ENCODE measurements around the gene CD38. TPM values are rescaled to one million over a fixed set of nuclear protein-coding genes. Genes with fewer than 3 reads are reported as not detected.

The CD38 gene
- total RNA-seq, 1 donor from 2014 or later = 1.0 TPM

- no peak overlapping the region for H3K9ac ChIP-seq (ENCODE audit: low read length)
- no peak for TF ChIP-seq EZH2 (IDR thresholded peaks at IDR 0.05; ENCODE audit: insufficient read depth, low read length)
- no peak for TF ChIP-seq CTCF (IDR thresholded peaks at IDR 0.05; ENCODE audit: insufficient read depth, low read depth, low read length)
- Mint-ChIP-seq H3K27ac (ENCODE audit: unreplicated experiment) (no peak overlapping the region), H3K36me3 (ENCODE audit: low read depth, unreplicated experiment) (no peaks in the 10 kb centered on the region), H3K27me3 (ENCODE audit: low read depth, unreplicated experiment) (no peaks in the 10 kb centered on the region), H3K9me3 (ENCODE audit: unreplicated experiment) (no peaks in the 10 kb centered on the region), H3K4me3 (ENCODE audit: unreplicated experiment) (no peak overlapping the region), H3K4me1 (ENCODE audit: low read depth, unreplicated experiment) (peaks cover 2% of the 10 kb centered on the region)
- no peak overlapping the region for H2AFZ ChIP-seq (ENCODE audit: low read depth, low read length)
- no peak overlapping the region for H3K4me3 ChIP-seq (ENCODE audit: insufficient read depth, low read depth, low read length)
- no peak overlapping the region for H3K27ac ChIP-seq (ENCODE audit: low read depth, low read length)
- no peaks in the 10 kb centered on the region for H4K20me1 ChIP-seq (ENCODE audit: insufficient read depth, low read length)
- H3K4me2 ChIP-seq (ENCODE audit: low read length) = no peak overlapping the region
- H3K9me3 ChIP-seq (ENCODE audit: insufficient read depth, low read depth, low read length) = no peaks in the 10 kb centered on the region
- H3K79me2 ChIP-seq (ENCODE audit: insufficient read depth, low read length) = no peaks in the 10 kb centered on the region
- H3K27me3 ChIP-seq (ENCODE audit: insufficient read depth, low read length) = no peaks in the 10 kb centered on the region
- no peaks in the 10 kb centered on the region for H3K36me3 ChIP-seq (ENCODE audit: insufficient read depth, low read length)
- FAIRE-seq = no peak
- no peaks in the 10 kb centered on the region for H3K4me1 ChIP-seq (ENCODE audit: insufficient read depth, low read length)
- DNase-seq (ENCODE audit: low read depth) = peak; percentile 11
These were observed 70.2 kb downstream of the CD38 start for GRCh38 chr4:15848191-15848842.

GRCh38 chr4:15851969-15852368 lies 73.8 kb downstream of the CD38 start:
- Histone ChIP-seq H3K36me3 (ENCODE audit: insufficient read depth, low read length) (no peaks in the 10 kb centered on the region), H3K27me3 (ENCODE audit: insufficient read depth, low read length) (no peaks in the 10 kb centered on the region), H4K20me1 (ENCODE audit: insufficient read depth, low read length) (no peaks in the 10 kb centered on the region), H3K4me3 (ENCODE audit: insufficient read depth, low read depth, low read length) (no peak overlapping the region), H3K27ac (ENCODE audit: low read depth, low read length) (no peak overlapping the region), H3K4me1 (ENCODE audit: insufficient read depth, low read length) (no peaks in the 10 kb centered on the region), H2AFZ (ENCODE audit: low read depth, low read length) (no peak overlapping the region), H3K79me2 (ENCODE audit: insufficient read depth, low read length) (no peaks in the 10 kb centered on the region), H3K4me2 (ENCODE audit: low read length) (no peak overlapping the region), H3K9me3 (ENCODE audit: insufficient read depth, low read depth, low read length) (no peaks in the 10 kb centered on the region), H3K9ac (ENCODE audit: low read length) (no peak overlapping the region)
- peaks cover 2% of the 10 kb centered on the region for H3K9me3 Mint-ChIP-seq (ENCODE audit: unreplicated experiment)
- peaks cover 6% of the 10 kb centered on the region for H3K27me3 Mint-ChIP-seq (ENCODE audit: low read depth, unreplicated experiment)
- H3K4me1 Mint-ChIP-seq (ENCODE audit: low read depth, unreplicated experiment) = peaks cover 2% of the 10 kb centered on the region
- H3K36me3 Mint-ChIP-seq (ENCODE audit: low read depth, unreplicated experiment) = no peaks in the 10 kb centered on the region
- FAIRE-seq (no peak), DNase-seq (ENCODE audit: low read depth) (no peak)
- H3K4me3 Mint-ChIP-seq (ENCODE audit: unreplicated experiment) = no peak overlapping the region
- no peak overlapping the region for H3K27ac Mint-ChIP-seq (ENCODE audit: unreplicated experiment)
- TF ChIP-seq EZH2 (IDR thresholded peaks at IDR 0.05; ENCODE audit: insufficient read depth, low read length) (no peak), CTCF (IDR thresholded peaks at IDR 0.05; ENCODE audit: insufficient read depth, low read depth, low read length) (no peak)

GRCh38 chr4:15852524-15852923 lies 74.4 kb downstream of the CD38 start:
- no peak overlapping the region for H3K27ac Mint-ChIP-seq (ENCODE audit: unreplicated experiment)
- H3K4me3 ChIP-seq (ENCODE audit: insufficient read depth, low read depth, low read length) = no peak overlapping the region
- H2AFZ ChIP-seq (ENCODE audit: low read depth, low read length) = no peak overlapping the region
- H3K4me2 ChIP-seq (ENCODE audit: low read length) = no peak overlapping the region
- H3K36me3 ChIP-seq (ENCODE audit: insufficient read depth, low read length) = no peaks in the 10 kb centered on the region
- no peak overlapping the region for H3K27ac ChIP-seq (ENCODE audit: low read depth, low read length)
- no peak overlapping the region for H3K4me3 Mint-ChIP-seq (ENCODE audit: unreplicated experiment)
- peaks cover 2% of the 10 kb centered on the region for H3K4me1 Mint-ChIP-seq (ENCODE audit: low read depth, unreplicated experiment)
- no peaks in the 10 kb centered on the region for H4K20me1 ChIP-seq (ENCODE audit: insufficient read depth, low read length)
- no peaks in the 10 kb centered on the region for H3K9me3 ChIP-seq (ENCODE audit: insufficient read depth, low read depth, low read length)
- no peak for TF ChIP-seq EZH2 (IDR thresholded peaks at IDR 0.05; ENCODE audit: insufficient read depth, low read length)
- no peak for TF ChIP-seq CTCF (IDR thresholded peaks at IDR 0.05; ENCODE audit: insufficient read depth, low read depth, low read length)
- peaks cover 2% of the 10 kb centered on the region for H3K9me3 Mint-ChIP-seq (ENCODE audit: unreplicated experiment)
- DNase-seq (ENCODE audit: low read depth) (no peak), FAIRE-seq (no peak)
- H3K27me3 Mint-ChIP-seq (ENCODE audit: low read depth, unreplicated experiment) = peaks cover 6% of the 10 kb centered on the region
- no peaks in the 10 kb centered on the region for H3K27me3 ChIP-seq (ENCODE audit: insufficient read depth, low read length)
- no peaks in the 10 kb centered on the region for H3K4me1 ChIP-seq (ENCODE audit: insufficient read depth, low read length)
- H3K79me2 ChIP-seq (ENCODE audit: insufficient read depth, low read length) = no peaks in the 10 kb centered on the region
- H3K36me3 Mint-ChIP-seq (ENCODE audit: low read depth, unreplicated experiment) = no peaks in the 10 kb centered on the region
- no peak overlapping the region for H3K9ac ChIP-seq (ENCODE audit: low read length)

All from astrocyte (in vitro differentiated cells and primary cell).